NCI-H187 treated with DMSO at 0.1 percent for 48 hours (cell line): Measurements from ENCODE around the gene ARID1B.

Experiments
- DNase-seq: peaks from one replicate; lab custom pipeline; 2025; lab: John Stamatoyannopoulos, UW

ARID1B gene

GRCh38 chr6:157227202-157228166, 450.3 kb downstream of the ARID1B start:
- no peak for DNase-seq

- DNase-seq: peak; percentile 61
Observed at GRCh38 chr6:157228426-157229131, 451.4 kb downstream of the ARID1B start.

- DNase-seq: no peak
Observed at GRCh38 chr6:157229132-157229618, 452.0 kb downstream of the ARID1B start.

- DNase-seq: peak; percentile 97
Observed at GRCh38 chr6:157229713-157230112, 452.5 kb downstream of the ARID1B start.

- DNase-seq: no peak
Observed at GRCh38 chr6:157230910-157231309, 453.7 kb downstream of the ARID1B start.

GRCh38 chr6:157232161-157232895, 455.1 kb downstream of the ARID1B start:
- DNase-seq: no peak

GRCh38 chr6:157233156-157233555, 456.0 kb downstream of the ARID1B start:
- DNase-seq: no peak

GRCh38 chr6:157233686-157234085, 456.5 kb downstream of the ARID1B start:
- DNase-seq: no peak

- DNase-seq: no peak
Observed at GRCh38 chr6:157235600-157236039, 458.4 kb downstream of the ARID1B start.

- DNase-seq: no peak
Observed at GRCh38 chr6:157236040-157236725, 459.0 kb downstream of the ARID1B start.

GRCh38 chr6:157238346-157238745, 461.2 kb downstream of the ARID1B start:
- no peak for DNase-seq

- no peak for DNase-seq
Observed at GRCh38 chr6:157239148-157239547, 462.0 kb downstream of the ARID1B start.

- no peak for DNase-seq
Observed at GRCh38 chr6:157239671-157240058, 462.5 kb downstream of the ARID1B start.

GRCh38 chr6:157240059-157240959, 463.1 kb downstream of the ARID1B start:
- DNase-seq: no peak

GRCh38 chr6:157240960-157241311, 463.8 kb downstream of the ARID1B start:
- DNase-seq: no peak

- DNase-seq: no peak
Observed at GRCh38 chr6:157242791-157243190, 465.6 kb downstream of the ARID1B start.

GRCh38 chr6:157244175-157244574, 467.0 kb downstream of the ARID1B start:
- no peak for DNase-seq

GRCh38 chr6:157244780-157245179, 467.6 kb downstream of the ARID1B start:
- no peak for DNase-seq

GRCh38 chr6:157245436-157245835, 468.3 kb downstream of the ARID1B start:
- no peak for DNase-seq

GRCh38 chr6:157246048-157246630, 469.0 kb downstream of the ARID1B start:
- no peak for DNase-seq
